HL-60 (cell line): ENCODE results near the gene ITPRID2.

ENCODE experiments used
- DNase-seq, 2 experiments: peaks; one replicate each; pipeline ENCODE4 v3.0.0-alpha.2; 2010 to 2020; ENCODE audit warnings: low read depth in 1 of 2, low spot score in 1 of 2
- H3K27ac ChIP-seq: fragments of 250-450 bp; sonication (Bioruptor Pico); replicated peaks from 2 replicates; pipeline ENCODE4 v1.5.1; 2020; ENCODE audit warnings: mild to moderate bottlenecking, moderate library complexity
- H3K27me3 ChIP-seq: fragments of 250-450 bp; sonication (Bioruptor Pico); 2 replicates; pipeline ENCODE4 v1.5.1; 2021; ENCODE audit warnings: mild to moderate bottlenecking, moderate library complexity; ENCODE audit not compliant: insufficient read depth, poor library complexity, severe bottlenecking
- H3K4me3 ChIP-seq: replicated peaks from 2 replicates; pipeline ENCODE4 v1.5.1; 2011; ENCODE audit warnings: mild to moderate bottlenecking, control low read depth, low read length; ENCODE audit not compliant: insufficient read depth
- CTCF ChIP-seq: IDR thresholded peaks from one replicate; pipeline ENCODE4 v1.5.1; 2011; ENCODE audit warnings: low read length, control low read depth, inconsistent platforms; ENCODE audit not compliant: insufficient read depth
- GABPA ChIP-seq: IDR thresholded peaks from 2 replicates; pipeline ENCODE4 v1.6.1; 2012; ENCODE audit warnings: low read depth
- POLR2AphosphoS5 ChIP-seq: IDR thresholded peaks from 2 replicates; pipeline ENCODE4 v1.6.1; 2012; ENCODE audit warnings: low read depth
- REST ChIP-seq: IDR thresholded peaks from 2 replicates; pipeline ENCODE4 v1.6.1; 2012; ENCODE audit warnings: low read depth; ENCODE audit not compliant: insufficient replicate concordance
- SPI1 ChIP-seq: IDR thresholded peaks from 2 replicates; pipeline ENCODE4 v1.6.1; 2012; ENCODE audit warnings: low read depth, mild to moderate bottlenecking, borderline replicate concordance

Gene ITPRID2

GRCh38 chr2:181915102-181915501 lies 23.6 kb downstream of the ITPRID2 start:
- Histone ChIP-seq H3K27me3 (no peaks in the 10 kb centered on the region), H3K27ac (no peak overlapping the region), H3K4me3 (no peak overlapping the region)
- peak in 1 of 2 experiments; percentile 33 for DNase-seq
- TF ChIP-seq REST (no peak), GABPA (no peak), CTCF (no peak), POLR2AphosphoS5 (no peak), SPI1 (no peak)

GRCh38 chr2:181916726-181917718 lies 25.5 kb downstream of the ITPRID2 start:
- no peak for TF ChIP-seq REST
- TF ChIP-seq CTCF = no peak
- TF ChIP-seq SPI1 = no peak
- TF ChIP-seq POLR2AphosphoS5 = no peak
- no peak for TF ChIP-seq GABPA
- Histone ChIP-seq H3K4me3 (no peak overlapping the region), H3K27me3 (no peaks in the 10 kb centered on the region), H3K27ac (no peak overlapping the region)
- no peak for DNase-seq

- H3K27ac ChIP-seq = no peak overlapping the region
- no peak for DNase-seq
- no peaks in the 10 kb centered on the region for H3K27me3 ChIP-seq
- TF ChIP-seq POLR2AphosphoS5 (no peak), REST (no peak), SPI1 (no peak), CTCF (no peak), GABPA (no peak)
- no peak overlapping the region for H3K4me3 ChIP-seq
Measured at GRCh38 chr2:181918188-181918587, 26.7 kb downstream of the ITPRID2 start.
